Right ventricle myocardium inferior (tissue), 1 donor: ENCODE measurements around the gene SFN. TPM values are rescaled to one million over a fixed set of nuclear protein-coding genes. Genes with fewer than 3 reads are reported as not detected.

Source experiments
- ATAC-seq: fragments of 200-7000 bp; cut with Tn5 transposase; one replicate; pipeline ENCODE4 v1.9.1; 2020; ENCODE audit warnings: mild to moderate bottlenecking, moderate library complexity
- DNase-seq: peaks from one replicate; pipeline ENCODE4 v3.0.0; 2021; ENCODE audit errors: missing footprints
- intact Hi-C: fragments of 100-400 bp; cut with DNase I; formaldehyde crosslinking; loops from one replicate; pipeline ENCODE4 v1.11.0; 2022
- total RNA-seq: library from RNA; stranded (reverse); fragmentation: NEBNext Ultra II Directional; extraction: Animal tissue kit (Norgen Biotek cat#: 25700); gene quantifications from one replicate; pipeline ENCODE4 v1.2.1, GENCODE V29; 2021
- donor health status: DM: no; HTN: yes; CAD: no; lungs with severe emphysema.

The SFN gene
- total RNA-seq, 1 donor from 2014 or later, result not detected

DNA sequence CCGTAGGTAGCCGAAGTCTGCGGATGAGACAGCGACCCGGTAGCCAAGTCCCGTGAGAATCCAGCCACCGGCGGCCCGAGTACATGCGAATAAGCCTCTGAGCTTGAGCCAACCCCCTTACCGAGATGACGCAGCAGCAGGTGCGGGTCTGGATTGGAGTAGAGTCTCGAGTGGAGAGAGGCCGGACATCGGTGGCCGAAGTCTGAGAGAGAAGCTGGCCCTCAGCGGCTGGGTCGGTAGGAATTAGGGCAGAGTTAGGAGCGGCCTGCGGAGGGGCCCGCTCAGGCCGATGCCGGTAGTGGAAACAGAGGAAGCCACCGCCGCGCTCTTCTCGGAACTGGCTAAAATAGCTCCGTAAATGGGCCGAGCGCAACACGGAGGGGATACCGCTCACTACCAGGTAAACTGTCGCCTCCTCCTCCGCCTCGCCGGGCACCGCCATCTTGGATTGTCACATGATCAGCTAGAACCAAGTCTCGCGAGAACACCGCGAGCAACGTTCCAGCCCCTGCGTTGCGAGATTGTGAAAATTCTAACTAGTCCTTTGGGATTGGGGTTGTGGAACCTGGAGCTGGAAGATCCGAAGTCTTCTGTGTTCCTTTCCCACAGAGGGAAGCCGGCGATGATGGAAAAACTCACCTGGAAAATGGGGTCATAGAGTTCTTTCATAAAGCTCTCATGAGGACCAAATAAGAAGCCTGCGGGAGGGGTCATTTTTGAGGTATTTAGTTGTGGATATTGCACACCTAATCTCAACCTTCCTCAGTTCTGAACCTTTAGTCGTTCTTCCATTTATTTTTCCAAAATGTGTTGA lies 37.3 kb downstream of the SFN start, which contains the start of gene GPATCH3:
GPATCH3 (minus strand) TSS at position 467 of the 814 bp plus-strand sequence; CDS start at position 442, 25 bp downstream.
- DNase-seq, result peak; percentile 96
- ATAC-seq, result peak; percentile 87
- intact Hi-C loops, result no loop called here

GRCh38 chr1:26900815-26901511 lies 38.0 kb downstream of the SFN start:
- ATAC-seq (no peak), DNase-seq (no peak)
- intact Hi-C loops, result no loop called here

- no peak for ATAC-seq
- intact Hi-C loops, result no loop called here
- DNase-seq, result no peak
Observed at GRCh38 chr1:26907071-26907917, 44.3 kb downstream of the SFN start.

DNA sequence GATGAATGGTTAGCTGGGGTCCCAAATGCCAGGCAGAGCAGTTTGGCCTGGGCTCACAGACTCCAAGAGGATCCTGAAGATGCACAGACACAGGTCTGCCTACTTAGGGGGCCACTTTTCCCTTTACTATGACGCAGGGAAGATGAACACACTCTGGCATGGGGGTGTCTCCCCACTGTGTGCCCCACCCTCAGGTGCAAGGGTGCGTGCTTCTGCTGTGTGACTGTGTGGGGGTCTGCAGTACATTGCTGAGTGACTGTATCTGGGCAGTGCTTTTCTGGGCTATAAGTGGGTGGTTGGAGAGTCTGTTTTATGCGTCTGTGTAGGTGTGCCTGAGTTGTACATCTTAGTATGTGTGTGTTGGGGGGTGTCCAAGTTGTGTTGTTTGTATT lies 47.0 kb downstream of the SFN start:
- DNase-seq (no peak), ATAC-seq (no peak)
- intact Hi-C loops, result no loop called here

DNA sequence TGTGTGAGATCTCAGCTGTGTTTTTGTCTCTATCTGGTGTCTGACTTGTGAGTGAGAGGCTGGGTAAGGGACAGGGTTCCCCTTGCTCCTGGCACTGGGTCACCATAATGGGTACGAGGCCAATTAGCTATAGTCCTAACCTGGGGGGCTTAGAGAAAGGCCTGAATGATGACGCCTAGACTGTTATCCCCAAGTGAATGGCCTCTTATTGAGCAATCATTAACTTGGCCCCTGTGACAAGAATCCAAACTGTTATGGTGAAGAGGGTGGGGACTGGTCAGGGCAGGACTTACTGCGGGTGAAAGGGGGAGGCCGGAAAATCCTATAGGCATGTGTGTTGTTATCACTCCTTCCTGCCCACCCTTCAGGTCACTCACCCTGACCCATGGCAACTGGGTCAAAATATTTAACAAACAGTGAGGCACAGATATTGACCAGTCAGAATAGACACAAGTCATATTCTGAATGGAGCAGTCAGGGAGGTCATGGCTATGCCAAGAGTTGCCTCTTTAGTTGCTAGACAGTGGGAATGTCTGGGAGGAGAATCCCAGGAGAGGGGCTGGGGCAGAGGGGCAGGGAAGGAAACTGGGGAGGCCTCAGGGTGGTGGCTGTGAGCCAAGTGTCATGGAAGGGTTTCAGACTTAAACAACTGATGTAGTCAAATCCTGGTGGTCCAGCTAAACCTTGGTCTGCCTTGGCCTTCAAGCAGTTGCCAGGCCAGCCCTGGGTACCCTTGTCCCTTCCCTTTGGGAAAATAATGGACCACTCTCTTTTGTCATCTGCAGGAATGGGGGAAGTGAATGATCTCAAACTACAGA lies 47.6 kb downstream of the SFN start:
- intact Hi-C loops, result no loop called here
- ATAC-seq (no peak), DNase-seq (no peak)

DNA sequence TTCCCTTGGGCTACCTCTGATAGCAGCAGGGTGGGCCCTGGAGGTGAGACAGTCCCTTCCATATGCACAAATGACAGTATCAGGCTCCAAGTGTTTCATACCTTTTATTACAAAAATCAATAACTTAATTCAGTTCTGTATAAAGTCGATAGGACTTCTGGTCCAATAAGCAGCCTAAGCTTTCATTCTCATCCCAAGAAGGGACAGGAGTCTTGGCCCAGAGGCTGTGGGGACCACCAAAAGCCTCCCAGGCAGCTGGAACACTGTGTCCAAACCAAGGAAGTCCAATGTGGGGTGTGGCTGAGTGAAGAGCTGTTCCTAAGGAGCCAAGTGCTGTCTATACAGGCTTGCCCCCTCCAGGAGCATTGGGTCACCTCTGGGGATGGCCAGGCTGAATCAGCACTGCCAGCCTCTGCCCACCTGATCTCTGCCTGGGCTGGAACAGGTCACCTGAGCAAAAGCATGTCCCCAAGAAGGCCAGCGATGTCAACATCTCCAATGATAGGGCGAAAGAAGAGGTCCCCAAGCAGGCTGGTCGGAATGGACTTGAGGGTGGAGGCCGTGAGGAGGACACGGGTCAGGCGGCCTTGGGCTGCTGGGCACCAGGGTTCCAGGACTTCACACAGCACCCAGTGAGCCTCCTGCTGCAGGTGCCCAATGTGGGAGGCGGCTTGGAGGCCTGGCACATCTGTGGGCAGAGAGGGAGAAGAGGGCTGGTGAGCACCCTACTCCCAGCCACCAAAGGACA lies 48.6 kb downstream of the SFN start:
- intact Hi-C loops, result no loop called here

GRCh38 chr1:26912147-26912490 lies 49.2 kb downstream of the SFN start:
- DNase-seq, result no peak
- intact Hi-C loops, result no loop called here
- no peak for ATAC-seq

More for the DNA sequence above, 48.6 kb downstream of the SFN start:
- ATAC-seq (no peak), DNase-seq (no peak)

DNA sequence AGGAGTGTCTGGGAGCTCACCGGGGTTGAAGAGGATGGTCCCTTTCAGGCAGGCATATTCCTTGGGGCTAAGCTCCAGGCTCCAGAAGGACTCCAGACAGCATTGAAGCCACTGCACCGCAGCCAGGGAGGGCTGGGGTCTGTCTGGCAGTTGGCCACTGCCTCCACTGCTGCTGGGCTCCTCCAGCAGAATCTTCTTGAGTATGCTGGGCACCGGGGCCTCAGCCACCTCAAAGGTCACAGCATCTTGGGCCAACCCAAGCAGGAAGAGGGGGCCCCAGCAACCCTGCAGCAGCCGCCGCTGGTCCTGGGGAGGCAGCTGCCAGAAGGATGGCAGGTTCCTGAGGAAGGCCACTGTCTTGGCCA lies 50.4 kb downstream of the SFN start:
- intact Hi-C loops, result no loop called here
- DNase-seq (no peak), ATAC-seq (peak; percentile 3)

Other genes starting within 250 kb of the SFN start
- gene ARID1A, start 167.1 kb upstream of the SFN start, total RNA-seq, result 27.5 TPM
- 6.1 TPM for gene PIGV, start 75.2 kb upstream of the SFN start, total RNA-seq
- 17.7 TPM for gene ZDHHC18, start 36.5 kb upstream of the SFN start, total RNA-seq
- gene GPN2, start 27.1 kb downstream of the SFN start, total RNA-seq, result 14.9 TPM
- 10.9 TPM for gene GPATCH3, start 37.3 kb downstream of the SFN start, total RNA-seq
- gene NR0B2, start 50.8 kb downstream of the SFN start, total RNA-seq, result 4.7 TPM
- 72.5 TPM for gene NUDC, start 58.6 kb downstream of the SFN start, total RNA-seq
- 0.68 TPM for gene KDF1, start 97.3 kb downstream of the SFN start, total RNA-seq
- gene TRNP1, start 130.5 kb downstream of the SFN start, total RNA-seq, result 26.9 TPM
- 41.8 TPM for gene TENT5B, start 149.7 kb downstream of the SFN start, total RNA-seq